SK-N-SH (cell line): ENCODE results near the gene HDAC7. TPM values are rescaled to one million over a fixed set of nuclear protein-coding genes. Genes with fewer than 3 reads are reported as not detected.

Experiments used
- CTCF ChIA-PET: fragments of 300-600, 350-600 bp; formaldehyde crosslinking; extraction: SDS; loops from one replicate; lab custom pipeline; 2021; lab: Yijun Ruan, JAX
- POLR2A ChIA-PET: fragments of 350-600 bp; sonication (Branson Sonifier 250); formaldehyde crosslinking; extraction: SDS; loops from one replicate; lab custom pipeline; 2020; ENCODE audit warnings: antibody characterized with exemption, inconsistent platforms; lab: Yijun Ruan, JAX
- DNase-seq: peaks from one replicate; pipeline ENCODE4 v3.0.0; 2012
- H2AFZ ChIP-seq: fragments of 200-600 bp; sonication (generic); 2 replicates; pipeline ENCODE4 v1.8.1; 2016; ENCODE audit warnings: antibody characterized with exemption, mild to moderate bottlenecking, low read depth
- H3F3A ChIP-seq: fragments of 200-600 bp; sonication (generic); replicated peaks from 2 replicates; pipeline ENCODE3; 2016; ENCODE audit warnings: antibody characterized with exemption, mild to moderate bottlenecking; ENCODE audit not compliant: insufficient read depth
- H3K27ac ChIP-seq, 2 experiments: fragments of 200-500 bp in 1 of 2; fragments of 200-600 bp in 1 of 2; sonication (Bioruptor generic) in 1 of 2; sonication (generic), shearing (Covaris generic) in 1 of 2; 2 replicates each; pipeline versions ENCODE4 v1.5.1 to v1.6.1; 2014 to 2016; ENCODE audit warnings: low read depth in 2 of 2, inconsistent platforms in 1 of 2, low read length in 1 of 2, mild to moderate bottlenecking in 1 of 2, mixed read lengths in 1 of 2
- H3K27me3 ChIP-seq: fragments of 200-600 bp; sonication (generic), shearing (Covaris generic); 2 replicates; pipeline ENCODE4 v1.6.1; 2016; ENCODE audit warnings: mixed run types; ENCODE audit not compliant: insufficient read depth
- H3K36me3 ChIP-seq, 2 experiments: fragments of 200-500 bp in 1 of 2; fragments of 200-600 bp in 1 of 2; sonication (Bioruptor generic) in 1 of 2; sonication (generic) in 1 of 2; replicated peaks in 1 of 2; 2 replicates each; pipeline versions ENCODE3 to v1.5.1; 2014 to 2016; ENCODE audit warnings: low read length in 1 of 2, mild to moderate bottlenecking in 1 of 2; ENCODE audit not compliant: insufficient read depth in 2 of 2, control insufficient read depth in 1 of 2
- H3K4me1 ChIP-seq, 2 experiments: fragments of 200-500 bp in 1 of 2; fragments of 200-600 bp in 1 of 2; sonication (Bioruptor generic) in 1 of 2; sonication (generic), shearing (Covaris generic) in 1 of 2; 2 replicates each; pipeline versions ENCODE4 v1.5.1 to v1.6.1; 2014 to 2016; ENCODE audit warnings: low read depth in 1 of 2, low read length in 1 of 2, mixed run types in 1 of 2; ENCODE audit not compliant: insufficient read depth in 2 of 2, control insufficient read depth in 1 of 2
- H3K4me2 ChIP-seq: fragments of 200-600 bp; sonication (generic), shearing (Covaris generic); 2 replicates; pipeline ENCODE4 v1.6.1; 2017; ENCODE audit warnings: mixed run types
- H3K4me3 ChIP-seq, 2 experiments: fragments of 200-500 bp in 1 of 2; fragments of 200-600 bp in 1 of 2; sonication (Bioruptor generic) in 1 of 2; sonication (generic), shearing (Covaris generic) in 1 of 2; 2 replicates each; pipeline versions ENCODE4 v1.5.1 to v1.8.1; 2014 to 2016; ENCODE audit warnings: low read depth in 2 of 2, inconsistent platforms in 1 of 2, low read length in 1 of 2, mild to moderate bottlenecking in 1 of 2, mixed read lengths in 1 of 2, moderate library complexity in 1 of 2
- H3K79me2 ChIP-seq: fragments of 200-600 bp; sonication (generic); 2 replicates; pipeline ENCODE4 v1.8.1; 2017; ENCODE audit warnings: mild to moderate bottlenecking; ENCODE audit not compliant: insufficient read depth
- H3K9ac ChIP-seq: fragments of 200-600 bp; sonication (generic); 2 replicates; pipeline ENCODE4 v1.6.1; 2017; ENCODE audit warnings: mixed run types
- H3K9me2 ChIP-seq: fragments of 200-600 bp; sonication (generic); 2 replicates; pipeline ENCODE4 v1.6.1; 2017; ENCODE audit warnings: mixed run types
- H3K9me3 ChIP-seq: fragments of 200-600 bp; sonication (generic); 2 replicates; pipeline ENCODE4 v1.6.1; 2017; ENCODE audit warnings: mixed run types, mild to moderate bottlenecking, moderate library complexity
- H4K20me1 ChIP-seq: fragments of 200-600 bp; sonication (generic); 2 replicates; pipeline ENCODE4 v1.6.1; 2017; ENCODE audit warnings: mild to moderate bottlenecking, mixed run types; ENCODE audit not compliant: insufficient read depth
- CHD2 ChIP-seq: fragments of 150-350 bp; IDR thresholded peaks from 2 replicates; pipeline ENCODE4 v1.6.1; 2018; ENCODE audit warnings: low read length; ENCODE audit not compliant: partially characterized antibody
- EP300 ChIP-seq, 2 experiments: IDR thresholded peaks; 2 replicates each; pipeline versions ENCODE4 v1.4.0 to v1.6.1; 2012; ENCODE audit warnings: borderline replicate concordance in 1 of 2, low read depth in 1 of 2, low read length in 1 of 2
- FOSL2 ChIP-seq: IDR thresholded peaks from 2 replicates; pipeline ENCODE4 v1.4.0; 2012; ENCODE audit warnings: low read depth, mild to moderate bottlenecking, moderate library complexity, borderline replicate concordance
- FOXM1 ChIP-seq: IDR thresholded peaks from 2 replicates; pipeline ENCODE4 v1.4.0; 2012; ENCODE audit warnings: low read depth, mild to moderate bottlenecking
- GATA2 ChIP-seq: sonication (generic); formaldehyde crosslinking; IDR thresholded peaks from 2 replicates; pipeline ENCODE4 v1.5.0; 2020; ENCODE audit warnings: mild to moderate bottlenecking, missing genetic modification reagents
- JUND ChIP-seq: IDR thresholded peaks from 2 replicates; pipeline ENCODE4 v1.4.0; 2012
- MEF2A ChIP-seq: IDR thresholded peaks from 2 replicates; pipeline ENCODE4 v1.4.0; 2012; ENCODE audit warnings: low read depth, borderline replicate concordance
- MXI1 ChIP-seq: IDR thresholded peaks from 2 replicates; pipeline ENCODE4 v1.6.1; 2012; ENCODE audit warnings: mild to moderate bottlenecking, low read depth, low read length, improper control_type of control experiment
- NFIC ChIP-seq: IDR thresholded peaks from 2 replicates; pipeline ENCODE4 v1.4.0; 2012; ENCODE audit warnings: borderline replicate concordance
- NRF1 ChIP-seq: IDR thresholded peaks from 2 replicates; pipeline ENCODE4 v1.6.1; 2012; ENCODE audit warnings: low read depth, mild to moderate bottlenecking, low read length
- POLR2AphosphoS5 ChIP-seq: IDR thresholded peaks from 2 replicates; pipeline ENCODE4 v1.6.1; 2012; ENCODE audit warnings: low read depth, low read length
- RXRA ChIP-seq: IDR thresholded peaks from 2 replicates; pipeline ENCODE4 v1.4.0; 2012; ENCODE audit warnings: low read depth, mild to moderate bottlenecking, borderline replicate concordance
- SIN3A ChIP-seq: IDR thresholded peaks from 2 replicates; pipeline ENCODE4 v1.6.1; 2012; ENCODE audit warnings: low read depth, mild to moderate bottlenecking, low read length, moderate library complexity, borderline replicate concordance
- SMC3 ChIP-seq: IDR thresholded peaks from 2 replicates; pipeline ENCODE4 v1.6.1; 2012; ENCODE audit warnings: low read depth, low read length, improper control_type of control experiment
- TAF1 ChIP-seq: IDR thresholded peaks from 2 replicates; pipeline ENCODE4 v1.6.1; 2012; ENCODE audit warnings: low read depth, mild to moderate bottlenecking, low read length, moderate library complexity, borderline replicate concordance
- TCF12 ChIP-seq: IDR thresholded peaks from 2 replicates; pipeline ENCODE4 v1.4.0; 2012
- YY1 ChIP-seq: IDR thresholded peaks from 2 replicates; pipeline ENCODE4 v1.4.0; 2012; ENCODE audit warnings: low read depth, mild to moderate bottlenecking
- WGBS: methylation state at CpG from one replicate; pipeline ENCODE4 v1.1.6; 2017; ENCODE audit warnings: low lambda C conversion rate; 5-methylcytosine and 5-hydroxymethylcytosine counted together
- polyA plus RNA-seq, 3 experiments: library from polyadenylated mRNA; depleted of rRNA; stranded (reverse); fragments of >200 nt; gene quantifications; 2 replicates each; pipeline ENCODE4 v1.2.3, GENCODE V29; 2012
- TF ChIP-seq, protein P1 (sequence below): IDR thresholded peaks from 2 replicates; pipeline ENCODE4 v1.6.1; 2012; ENCODE audit warnings: mild to moderate bottlenecking, low read depth, low read length, moderate library complexity
- TF ChIP-seq, protein P2 (sequence below): fragments of 200-600 bp; sonication (generic); IDR thresholded peaks from 2 replicates; pipeline ENCODE4 v1.6.1; 2017; ENCODE audit warnings: antibody characterized with exemption, mild to moderate bottlenecking, moderate library complexity
- TF ChIP-seq, protein P3 (sequence below): fragments of 150-350 bp; IDR thresholded peaks from 2 replicates; pipeline ENCODE4 v1.6.1; 2016; ENCODE audit warnings: mild to moderate bottlenecking, low read depth, low read length

The HDAC7 gene
- polyA plus RNA-seq, 1 of the 3 experiments (the other 2 are of a cell fraction) = 51.0 TPM

GRCh38 chr12:47790676-47791350, 28.9 kb downstream of the HDAC7 start:
- TF ChIP-seq SMC3 (no peak), POLR2AphosphoS5 (no peak), FOSL2 (no peak), EP300 (IDR thresholded peaks at IDR 0.05; ENCODE audit: borderline replicate concordance in 1 of 2, low read depth in 1 of 2, low read length in 1 of 2) (no peak), SIN3A (no peak), NFIC (no peak), YY1 (no peak), MEF2A (no peak), RXRA (no peak), CHD2 (no peak), NRF1 (no peak), TCF12 (no peak), MXI1 (no peak), GATA2 (CRISPR knock-in tag) (no peak), FOXM1 (no peak), TAF1 (no peak), JUND (no peak)
- TF ChIP-seq, protein P1, sequence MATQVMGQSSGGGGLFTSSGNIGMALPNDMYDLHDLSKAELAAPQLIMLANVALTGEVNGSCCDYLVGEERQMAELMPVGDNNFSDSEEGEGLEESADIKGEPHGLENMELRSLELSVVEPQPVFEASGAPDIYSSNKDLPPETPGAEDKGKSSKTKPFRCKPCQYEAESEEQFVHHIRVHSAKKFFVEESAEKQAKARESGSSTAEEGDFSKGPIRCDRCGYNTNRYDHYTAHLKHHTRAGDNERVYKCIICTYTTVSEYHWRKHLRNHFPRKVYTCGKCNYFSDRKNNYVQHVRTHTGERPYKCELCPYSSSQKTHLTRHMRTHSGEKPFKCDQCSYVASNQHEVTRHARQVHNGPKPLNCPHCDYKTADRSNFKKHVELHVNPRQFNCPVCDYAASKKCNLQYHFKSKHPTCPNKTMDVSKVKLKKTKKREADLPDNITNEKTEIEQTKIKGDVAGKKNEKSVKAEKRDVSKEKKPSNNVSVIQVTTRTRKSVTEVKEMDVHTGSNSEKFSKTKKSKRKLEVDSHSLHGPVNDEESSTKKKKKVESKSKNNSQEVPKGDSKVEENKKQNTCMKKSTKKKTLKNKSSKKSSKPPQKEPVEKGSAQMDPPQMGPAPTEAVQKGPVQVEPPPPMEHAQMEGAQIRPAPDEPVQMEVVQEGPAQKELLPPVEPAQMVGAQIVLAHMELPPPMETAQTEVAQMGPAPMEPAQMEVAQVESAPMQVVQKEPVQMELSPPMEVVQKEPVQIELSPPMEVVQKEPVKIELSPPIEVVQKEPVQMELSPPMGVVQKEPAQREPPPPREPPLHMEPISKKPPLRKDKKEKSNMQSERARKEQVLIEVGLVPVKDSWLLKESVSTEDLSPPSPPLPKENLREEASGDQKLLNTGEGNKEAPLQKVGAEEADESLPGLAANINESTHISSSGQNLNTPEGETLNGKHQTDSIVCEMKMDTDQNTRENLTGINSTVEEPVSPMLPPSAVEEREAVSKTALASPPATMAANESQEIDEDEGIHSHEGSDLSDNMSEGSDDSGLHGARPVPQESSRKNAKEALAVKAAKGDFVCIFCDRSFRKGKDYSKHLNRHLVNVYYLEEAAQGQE = no peak
- TF ChIP-seq, protein P2, sequence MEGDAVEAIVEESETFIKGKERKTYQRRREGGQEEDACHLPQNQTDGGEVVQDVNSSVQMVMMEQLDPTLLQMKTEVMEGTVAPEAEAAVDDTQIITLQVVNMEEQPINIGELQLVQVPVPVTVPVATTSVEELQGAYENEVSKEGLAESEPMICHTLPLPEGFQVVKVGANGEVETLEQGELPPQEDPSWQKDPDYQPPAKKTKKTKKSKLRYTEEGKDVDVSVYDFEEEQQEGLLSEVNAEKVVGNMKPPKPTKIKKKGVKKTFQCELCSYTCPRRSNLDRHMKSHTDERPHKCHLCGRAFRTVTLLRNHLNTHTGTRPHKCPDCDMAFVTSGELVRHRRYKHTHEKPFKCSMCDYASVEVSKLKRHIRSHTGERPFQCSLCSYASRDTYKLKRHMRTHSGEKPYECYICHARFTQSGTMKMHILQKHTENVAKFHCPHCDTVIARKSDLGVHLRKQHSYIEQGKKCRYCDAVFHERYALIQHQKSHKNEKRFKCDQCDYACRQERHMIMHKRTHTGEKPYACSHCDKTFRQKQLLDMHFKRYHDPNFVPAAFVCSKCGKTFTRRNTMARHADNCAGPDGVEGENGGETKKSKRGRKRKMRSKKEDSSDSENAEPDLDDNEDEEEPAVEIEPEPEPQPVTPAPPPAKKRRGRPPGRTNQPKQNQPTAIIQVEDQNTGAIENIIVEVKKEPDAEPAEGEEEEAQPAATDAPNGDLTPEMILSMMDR = no peak
- TF ChIP-seq, protein P3, sequence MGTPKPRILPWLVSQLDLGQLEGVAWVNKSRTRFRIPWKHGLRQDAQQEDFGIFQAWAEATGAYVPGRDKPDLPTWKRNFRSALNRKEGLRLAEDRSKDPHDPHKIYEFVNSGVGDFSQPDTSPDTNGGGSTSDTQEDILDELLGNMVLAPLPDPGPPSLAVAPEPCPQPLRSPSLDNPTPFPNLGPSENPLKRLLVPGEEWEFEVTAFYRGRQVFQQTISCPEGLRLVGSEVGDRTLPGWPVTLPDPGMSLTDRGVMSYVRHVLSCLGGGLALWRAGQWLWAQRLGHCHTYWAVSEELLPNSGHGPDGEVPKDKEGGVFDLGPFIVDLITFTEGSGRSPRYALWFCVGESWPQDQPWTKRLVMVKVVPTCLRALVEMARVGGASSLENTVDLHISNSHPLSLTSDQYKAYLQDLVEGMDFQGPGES = no peak
- Histone ChIP-seq H3K4me3 (no peak overlapping the region), H3F3A (no peaks in the 10 kb centered on the region), H3K27me3 (no peaks in the 10 kb centered on the region), H3K9me3 (no peaks in the 10 kb centered on the region), H3K27ac (no peak overlapping the region), H3K9ac (no peak overlapping the region), H2AFZ (no peak overlapping the region), H3K36me3 (peaks cover 43 to 90% of the 10 kb centered on the region in 2 experiments), H3K79me2 (no peaks in the 10 kb centered on the region), H3K9me2 (no peaks in the 10 kb centered on the region), H3K4me2 (no peak overlapping the region), H4K20me1 (no peaks in the 10 kb centered on the region), H3K4me1 (peaks cover 0 to 5% of the 10 kb centered on the region in 2 experiments; a peak in 1 of 4 replicates)
- no peak for DNase-seq
- 94% methylated on average over 16 of the region's 20 CpGs for WGBS
- ChIA-PET CTCF (interaction anchor here (1.1 to 5.8 kb wide), 9 partner anchors 11 to 154 kb away, joined by 3 to 62 read pairs (median 13); no protein-coding TSS in a partner anchor), POLR2A (interaction anchor here (0.8 kb wide), 1 partner anchor 11 kb away, joined by 3 read pairs; no protein-coding TSS in a partner anchor)
